Activated CD4-positive, alpha-beta T cell treated with anti-CD3 and anti-CD28 coated beads, Interleukin-2, Interleukin-6, amounts not matched to agents 100 ng/mL and 50 ng/mL, durations not matched to agents 16 hours and 8 hours (primary cell): ENCODE measurements around the gene LSS.

ENCODE experiments used
- DNase-seq: peaks from one replicate; pipeline ENCODE4 v3.0.0-alpha.2; 2020

LSS gene

GRCh38 chr21:46168238-46168637 lies 60.3 kb downstream of the LSS start:
- no peak for DNase-seq

GRCh38 chr21:46165098-46165497 lies 63.5 kb downstream of the LSS start:
- no peak for DNase-seq

DNA sequence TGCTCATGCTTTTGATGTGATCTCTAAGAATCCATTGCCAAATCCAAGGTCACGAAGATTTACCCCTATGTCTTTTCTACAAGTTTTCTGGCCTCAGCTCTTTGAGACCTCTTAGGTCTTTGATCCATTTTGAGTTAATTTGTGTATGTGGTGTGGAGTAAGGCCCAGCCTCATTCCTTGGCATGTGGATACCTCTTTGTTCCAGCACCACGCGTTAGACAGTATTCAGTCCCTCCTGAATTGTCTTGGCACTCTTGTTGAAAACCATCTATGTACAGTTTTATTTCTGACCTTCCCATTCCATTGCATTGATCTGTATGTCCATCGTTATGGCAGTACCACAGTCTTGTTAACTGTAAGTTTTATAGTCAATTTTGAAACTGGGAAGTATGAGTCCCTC lies 65.2 kb downstream of the LSS start:
- no peak for DNase-seq

GRCh38 chr21:46161633-46162592 lies 66.7 kb downstream of the LSS start:
- no peak for DNase-seq

DNA sequence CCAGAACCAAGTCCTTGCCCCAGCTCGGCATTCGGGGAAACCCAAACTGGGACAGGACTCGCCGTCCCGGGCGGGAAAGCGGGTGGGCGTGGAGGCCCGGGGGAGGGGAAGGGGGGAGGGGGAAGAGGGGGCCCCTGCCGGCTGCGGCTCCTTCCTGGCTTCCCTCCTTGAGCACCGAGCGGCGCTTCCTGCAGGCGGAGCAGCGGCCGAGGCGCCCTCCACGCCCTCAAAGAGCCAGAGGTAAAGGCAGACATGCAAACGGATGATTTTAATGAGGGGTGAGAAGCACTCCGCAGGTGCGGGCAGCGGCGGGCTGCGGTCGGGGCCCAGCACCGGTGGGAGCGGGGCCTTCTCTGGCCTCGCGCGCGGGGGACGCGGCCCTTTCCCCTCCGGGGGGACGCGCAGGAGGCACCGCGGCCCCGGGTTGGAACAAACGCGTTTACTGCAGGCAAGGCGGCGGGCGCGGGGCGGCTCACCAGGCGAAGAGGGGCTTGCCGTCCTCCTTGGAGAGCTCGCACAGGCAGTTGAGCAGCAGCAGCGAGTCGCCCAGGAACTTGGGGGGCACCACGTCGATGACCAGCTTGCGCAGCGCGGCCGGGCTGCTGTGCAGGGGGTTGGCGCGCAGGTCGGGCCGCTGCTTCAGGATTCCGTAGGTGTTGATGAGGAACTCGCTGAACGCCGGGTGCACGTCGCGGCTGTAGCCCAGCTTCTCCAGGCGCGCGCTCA lies 67.5 kb downstream of the LSS start:
- DNase-seq, result no peak

GRCh38 chr21:46160657-46160906 lies 68.0 kb downstream of the LSS start:
- no peak for DNase-seq

DNA sequence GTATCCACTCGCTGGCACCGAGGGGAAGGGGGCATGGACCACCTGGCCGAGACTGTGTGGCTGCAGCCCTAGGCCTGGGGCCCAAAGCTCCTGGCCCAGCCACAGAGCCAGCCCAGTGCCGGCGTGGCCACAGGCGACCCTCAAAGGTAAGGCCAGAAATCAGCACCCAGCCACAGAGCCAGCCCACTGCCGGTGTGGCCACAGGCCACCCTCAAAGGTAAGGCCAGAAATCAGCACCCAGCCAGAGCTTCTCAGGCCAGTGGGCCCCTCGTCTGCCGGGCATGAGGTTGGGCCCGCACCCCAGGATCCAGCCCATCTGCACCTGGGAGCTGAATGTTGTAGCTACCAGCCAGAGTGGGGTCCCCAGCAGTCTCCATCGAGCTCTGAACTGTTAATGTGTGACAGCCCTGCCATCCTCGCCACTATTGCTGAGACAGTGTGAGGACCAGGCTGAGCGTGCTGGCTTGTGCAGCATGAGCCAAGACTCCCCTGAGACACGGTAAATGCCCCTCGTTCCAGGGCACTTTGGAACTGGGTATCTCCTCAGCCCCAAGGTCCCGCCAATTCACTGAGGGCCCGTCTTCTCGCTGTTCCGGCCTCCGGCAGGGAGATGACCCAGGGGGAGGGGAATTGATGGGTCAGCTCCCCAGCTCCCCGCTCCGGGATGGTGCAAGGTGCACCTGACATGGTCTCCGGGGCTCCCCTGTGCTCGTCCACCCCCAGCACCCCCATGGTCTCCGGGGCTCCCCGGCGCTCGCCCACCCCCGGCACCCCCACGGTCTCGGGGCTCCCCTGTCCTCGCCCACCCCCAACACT lies 68.5 kb downstream of the LSS start:
- no peak for DNase-seq

GRCh38 chr21:46159390-46159789 lies 69.2 kb downstream of the LSS start:
- no peak for DNase-seq

DNA sequence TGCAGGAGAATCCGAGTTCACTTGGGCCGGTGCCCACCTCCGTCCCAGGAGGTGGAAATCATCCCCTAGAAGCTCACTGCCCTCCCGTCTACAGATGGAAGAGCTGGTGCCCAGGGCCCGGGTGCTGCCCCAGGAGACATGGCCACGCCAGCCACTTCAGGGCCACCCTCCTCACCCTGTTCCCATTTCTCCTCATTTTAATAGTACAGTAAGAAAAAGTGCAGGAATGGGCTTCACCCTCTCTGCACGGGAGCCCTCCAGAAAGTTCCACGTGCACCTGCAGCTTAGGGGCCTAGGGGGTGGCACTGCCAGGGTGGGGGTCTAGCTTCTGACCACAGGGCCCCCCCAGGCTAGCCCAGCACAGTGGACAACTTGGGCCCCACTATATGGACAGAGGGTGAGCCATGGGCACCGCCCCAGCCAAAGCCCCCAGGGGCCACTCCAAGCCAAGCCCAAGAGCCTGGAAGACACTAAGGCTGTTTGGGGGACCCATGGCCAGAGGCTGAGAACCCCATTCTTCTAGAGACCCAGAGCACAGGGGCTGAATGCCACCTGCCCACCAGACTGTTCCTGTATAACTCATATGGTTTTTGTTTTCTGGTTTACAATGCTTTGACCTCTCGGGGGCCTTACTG lies 69.8 kb downstream of the LSS start:
- DNase-seq, result no peak

DNA sequence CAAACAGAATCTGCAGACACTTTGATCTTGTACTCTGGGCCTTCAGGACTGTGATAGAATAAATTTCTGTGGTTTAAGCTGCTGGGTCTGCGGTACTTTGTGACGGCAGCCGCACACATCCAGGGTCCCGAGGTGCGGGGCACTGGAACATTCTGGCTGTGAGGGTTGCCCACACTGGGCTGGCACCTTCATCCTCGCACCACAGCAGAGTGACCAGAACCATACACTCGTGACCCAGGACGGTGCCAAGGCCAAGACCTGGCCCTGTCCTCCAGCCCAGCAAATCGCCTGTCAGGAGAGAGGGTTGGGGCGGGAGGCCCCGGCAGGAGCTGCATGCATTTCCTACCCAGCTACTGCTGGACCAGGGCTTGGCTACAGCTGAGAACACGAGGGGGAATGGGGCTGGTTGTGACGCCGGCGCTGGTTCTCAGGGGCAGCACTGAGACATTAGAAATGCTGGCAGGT lies 70.6 kb downstream of the LSS start:
- DNase-seq, result no peak

DNA sequence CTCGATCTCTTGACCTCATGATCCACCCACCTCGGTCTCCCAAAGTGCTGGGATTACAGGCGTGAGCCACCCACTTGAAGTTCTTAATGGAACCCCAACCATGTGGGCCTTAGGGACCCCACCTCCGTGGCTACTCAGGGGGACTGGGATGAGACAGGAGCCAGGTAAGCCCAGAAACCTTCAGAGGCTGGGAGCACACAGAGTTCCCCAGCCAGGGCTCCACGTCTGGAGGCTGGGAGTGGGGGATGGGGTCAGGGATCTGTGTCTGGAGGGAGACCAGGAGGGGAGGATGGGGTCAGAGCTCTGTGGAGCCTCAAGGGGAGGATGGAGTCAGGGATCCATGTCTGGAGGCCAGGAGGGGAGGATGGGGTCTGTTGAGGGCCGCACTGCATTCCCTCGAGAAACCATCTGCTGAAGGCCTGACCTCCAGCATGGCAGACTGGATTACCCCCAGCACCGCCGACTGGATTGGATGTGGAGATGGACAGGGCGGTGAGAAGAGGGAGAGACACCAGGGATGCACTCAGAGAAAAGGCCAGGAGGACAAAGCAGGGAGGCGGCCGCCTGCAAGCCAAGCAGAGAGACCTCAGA lies 71.1 kb downstream of the LSS start:
- DNase-seq, result no peak

DNA sequence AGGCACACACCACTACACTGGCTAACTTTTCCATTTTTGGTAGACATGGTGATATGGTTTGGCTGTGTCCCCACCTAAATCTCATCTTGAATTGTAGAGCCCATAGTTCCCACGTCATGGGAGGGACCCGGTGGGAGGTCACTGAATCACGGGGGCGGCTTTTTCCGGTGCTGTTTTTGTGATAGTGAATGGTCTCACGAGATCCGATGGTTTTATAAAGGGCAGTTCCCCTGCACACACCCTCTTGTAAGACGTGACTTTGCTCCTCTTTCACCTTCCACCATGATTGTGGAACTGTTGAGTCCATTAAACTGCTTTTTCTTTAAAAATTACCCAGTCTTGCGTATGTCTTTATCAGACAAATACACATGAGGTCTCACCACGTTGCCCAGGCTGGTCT lies 71.9 kb downstream of the LSS start:
- DNase-seq, result no peak

DNA sequence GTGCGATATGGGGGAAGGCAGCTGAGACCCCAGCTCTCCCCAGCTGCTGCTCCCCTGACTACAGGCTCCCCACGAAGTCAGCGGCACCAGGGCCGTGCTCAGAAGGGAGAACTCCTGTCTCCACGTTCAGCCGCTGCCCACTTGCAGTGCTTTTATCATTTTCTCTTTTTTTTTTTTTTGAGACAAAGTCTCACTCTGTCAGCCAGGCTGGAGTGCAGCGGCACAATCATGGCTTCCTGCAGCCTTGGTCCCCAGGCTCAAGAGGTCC lies 72.3 kb downstream of the LSS start:
- DNase-seq, result no peak

GRCh38 chr21:46155514-46156377 lies 72.8 kb downstream of the LSS start, which contains the start of gene FTCD:
Gene FTCD (minus strand): TSS chr21:46155579. CDS start chr21:46155523, 56 bp downstream.
- DNase-seq, result no peak

DNA sequence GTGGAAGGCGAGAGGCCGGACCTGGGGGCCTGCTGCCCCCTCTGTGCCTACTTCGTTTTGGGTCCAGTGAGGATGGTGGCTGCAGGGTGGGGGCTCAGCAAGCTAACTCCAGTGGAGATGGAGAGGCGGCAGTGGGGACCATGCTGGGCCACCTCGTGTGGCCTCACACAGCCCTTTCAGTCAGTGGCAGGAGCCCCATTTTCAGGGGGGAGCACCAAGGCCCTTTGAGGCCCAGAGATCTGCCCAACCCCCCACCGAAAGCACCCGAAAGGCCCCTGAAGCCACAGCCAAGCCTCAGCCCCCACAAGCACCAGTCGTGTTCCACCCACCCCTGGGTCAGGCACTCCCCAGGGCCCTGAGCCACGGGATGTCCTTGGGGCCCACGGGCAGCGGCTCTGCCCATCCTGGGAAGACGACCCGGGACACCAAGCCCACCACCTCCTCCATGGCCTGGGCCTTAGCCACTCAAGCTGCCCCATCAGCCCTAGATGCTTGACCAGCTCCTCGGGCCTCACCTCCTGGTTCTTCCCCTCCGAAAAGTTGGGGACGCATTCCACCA lies 73.5 kb downstream of the LSS start:
- no peak for DNase-seq

GRCh38 chr21:46154155-46154954 lies 74.2 kb downstream of the LSS start:
- no peak for DNase-seq

DNA sequence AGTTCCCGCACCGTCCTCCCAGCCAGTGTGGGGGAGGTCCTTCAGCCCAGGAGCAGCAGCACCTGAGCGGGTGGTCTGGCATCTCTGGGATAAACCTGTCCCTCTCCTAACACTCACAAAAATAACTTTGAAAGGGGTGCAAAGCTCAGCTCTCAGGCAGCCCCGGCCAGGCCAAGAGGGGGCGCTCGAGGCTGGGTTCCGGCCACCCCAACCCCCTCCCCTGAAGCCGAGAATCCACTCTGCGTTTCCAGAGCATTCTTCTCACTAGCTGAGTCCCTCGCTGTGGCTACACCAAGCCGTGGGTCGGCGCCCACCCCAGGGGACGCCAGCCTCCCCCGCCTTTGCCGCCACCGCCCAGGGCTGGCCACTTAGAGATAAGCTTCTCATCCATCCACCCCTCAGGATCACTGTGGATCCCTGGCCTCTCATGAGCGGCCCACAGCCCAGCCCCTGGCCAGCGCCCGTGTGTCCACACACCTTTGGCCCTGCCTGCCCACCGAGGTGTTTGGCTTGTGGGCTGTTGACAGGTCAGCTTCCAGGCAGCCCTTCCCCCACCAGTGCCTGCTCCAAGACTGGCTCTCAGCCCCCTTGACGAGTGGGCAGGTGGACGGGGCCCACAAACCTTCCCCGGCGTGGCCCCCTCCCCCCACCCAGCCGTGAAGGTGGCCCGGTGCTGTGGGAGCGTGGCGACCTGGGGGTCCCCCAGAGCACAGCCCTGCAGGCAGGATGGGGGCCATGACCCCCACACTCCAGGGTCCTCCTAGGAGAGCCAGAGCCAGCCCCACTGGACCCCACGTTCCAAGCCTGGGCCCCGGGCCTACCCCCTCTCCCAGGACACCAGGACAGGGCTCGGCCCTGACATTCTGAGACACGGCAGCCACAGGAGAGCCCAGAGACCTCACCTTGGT lies 75.1 kb downstream of the LSS start:
- DNase-seq, result peak; percentile 44

GRCh38 chr21:46152927-46153246 lies 75.7 kb downstream of the LSS start:
- no peak for DNase-seq
